B cell (primary cell): ENCODE results near the gene GOSR2. TPM values are rescaled to one million over a fixed set of nuclear protein-coding genes. Genes with fewer than 3 reads are reported as not detected.

ENCODE experiments used
- ATAC-seq: fragments of 200-7000 bp; cut with Tn5 transposase; one replicate; pipeline ENCODE4 v1.10.0; 2021; ENCODE audit warnings: low read depth, mild to moderate bottlenecking, moderate number of reproducible peaks, moderate library complexity
- CTCF ChIA-PET: fragments of 350-600 bp; sonication (Branson Sonifier 250); formaldehyde crosslinking; loops from one replicate; lab custom pipeline; 2021; ENCODE audit warnings: antibody characterized with exemption, inconsistent platforms; lab: Charles Lee
- POLR2A ChIA-PET: fragments of 350-600 bp; sonication (Branson Sonifier 250); formaldehyde crosslinking; loops from one replicate; lab custom pipeline; 2021; ENCODE audit warnings: antibody characterized with exemption; lab: Charles Lee
- DNase-seq: peaks from one replicate; pipeline ENCODE4 v3.0.0; 2013
- H2AFZ ChIP-seq: 2 replicates; pipeline ENCODE4 v1.6.1; 2012; ENCODE audit warnings: mild to moderate bottlenecking, low read depth, low read length; ENCODE audit not compliant: insufficient read depth, poor library complexity, severe bottlenecking
- H3K27ac ChIP-seq, 2 donors: 1 replicate in 1 of 2; 2 replicates in 1 of 2; pipeline ENCODE4 v1.5.1; 2012 to 2013; ENCODE audit warnings: low read length in 2 of 2, mild to moderate bottlenecking in 2 of 2, moderate library complexity in 1 of 2
- H3K27me3 ChIP-seq, 4 experiments: fragments of 200-600 bp in 1 of 4; sonication (generic) in 1 of 4; replicated peaks in 1 of 4; 1 replicate in 2 of 4; 2 replicates in 2 of 4; pipeline versions ENCODE4 v1.6.1 to v1.7.0; 2013 to 2016; ENCODE audit warnings: low read length in 3 of 4, mild to moderate bottlenecking in 2 of 4, mixed read lengths in 1 of 4, moderate library complexity in 1 of 4; ENCODE audit not compliant: insufficient read depth in 4 of 4, control insufficient read depth in 3 of 4; ENCODE audit errors: control extremely low read depth in 1 of 4
- H3K36me3 ChIP-seq, 2 experiments: replicated peaks in 1 of 2; 1 replicate in 1 of 2; 2 replicates in 1 of 2; pipeline versions ENCODE4 v1.6.1 to v1.7.1; 2013; ENCODE audit warnings: low read length in 1 of 2; ENCODE audit not compliant: insufficient read depth in 2 of 2, control insufficient read depth in 1 of 2; ENCODE audit errors: control extremely low read depth in 1 of 2, extremely low read depth in 1 of 2
- H3K4me1 ChIP-seq, 2 donors: fragments of 200-600 bp in 1 of 2; sonication (generic) in 1 of 2; 1 replicate in 1 of 2; 2 replicates in 1 of 2; pipeline versions ENCODE4 v1.5.1 to v1.6.1; 2013 to 2017; ENCODE audit warnings: low read length in 2 of 2; ENCODE audit not compliant: control insufficient read depth in 2 of 2, insufficient read depth in 2 of 2
- H3K4me2 ChIP-seq: replicated peaks from 2 replicates; pipeline ENCODE3; 2012; ENCODE audit warnings: mild to moderate bottlenecking, low read depth, low read length; ENCODE audit not compliant: poor library complexity, severe bottlenecking
- H3K4me3 ChIP-seq, 5 experiments: fragments of 200-600 bp in 1 of 5; sonication (generic) in 1 of 5; 1 replicate in 3 of 5; 2 replicates in 2 of 5; pipeline versions ENCODE4 v1.5.1 to v1.7.0; 2011 to 2016; ENCODE audit warnings: low read length in 4 of 5, mild to moderate bottlenecking in 4 of 5, low read depth in 2 of 5, control low read depth in 1 of 5, moderate library complexity in 1 of 5; ENCODE audit not compliant: insufficient read depth in 1 of 5; ENCODE audit errors: control extremely low read depth in 1 of 5, extremely low read depth in 1 of 5
- H3K79me2 ChIP-seq: fragments of 200-600 bp; sonication (generic); one replicate; pipeline ENCODE4 v1.6.0; 2016; ENCODE audit warnings: low read length; ENCODE audit not compliant: control insufficient read depth, insufficient read depth
- H3K9ac ChIP-seq: fragments of 200-600 bp; sonication (generic); 2 replicates; pipeline ENCODE4 v1.6.1; 2017; ENCODE audit warnings: mild to moderate bottlenecking, low read length, moderate library complexity
- H3K9me3 ChIP-seq, 3 donors: one replicate each; pipeline versions ENCODE4 v1.6.1 to v1.7.1; 2013; ENCODE audit warnings: low read length in 2 of 3; ENCODE audit not compliant: control insufficient read depth in 2 of 3, insufficient read depth in 1 of 3; ENCODE audit errors: control extremely low read depth in 1 of 3
- H4K20me1 ChIP-seq: 2 replicates; pipeline ENCODE4 v1.6.0; 2012; ENCODE audit warnings: mild to moderate bottlenecking, low read length; ENCODE audit not compliant: insufficient read depth, control insufficient read depth, poor library complexity, severe bottlenecking
- H3K27ac Mint-ChIP-seq: one replicate; pipeline ENCODE4 v1.8.0; 2021; ENCODE audit warnings: mixed read lengths
- H3K27me3 Mint-ChIP-seq: one replicate; pipeline ENCODE4 v1.8.0; 2021; ENCODE audit warnings: mixed read lengths
- H3K4me1 Mint-ChIP-seq: one replicate; pipeline ENCODE4 v1.8.0; 2021; ENCODE audit warnings: mixed read lengths
- H3K4me3 Mint-ChIP-seq: one replicate; pipeline ENCODE4 v1.8.0; 2021; ENCODE audit warnings: mixed read lengths
- H3K9me3 Mint-ChIP-seq: one replicate; pipeline ENCODE4 v1.8.0; 2022; ENCODE audit warnings: mixed read lengths; ENCODE audit not compliant: insufficient read depth
- CTCF ChIP-seq: fragments of 200-600 bp; IDR thresholded peaks from one replicate; pipeline ENCODE4 v1.8.0; 2022; ENCODE audit warnings: antibody characterized with exemption, mild to moderate bottlenecking
- EZH2 ChIP-seq: IDR thresholded peaks from 2 replicates; pipeline ENCODE4 v1.6.1; 2012; ENCODE audit warnings: borderline replicate concordance, low read depth, mild to moderate bottlenecking, moderate library complexity, low read length; ENCODE audit not compliant: insufficient read depth, poor library complexity, severe bottlenecking
- WGBS: methylation state at CpG from one replicate; pipeline ENCODE4 v1.1.5; 2013; ENCODE audit warnings: missing lambda C conversion rate; ENCODE audit not compliant: insufficient coverage; 5-methylcytosine and 5-hydroxymethylcytosine counted together
- intact Hi-C: fragments of 100-400 bp; cut with micrococcal nuclease; formaldehyde crosslinking; loops from one replicate; pipeline ENCODE4 v1.10.0; 2022
- polyA plus RNA-seq: library from polyadenylated mRNA; depleted of rRNA; stranded (reverse); fragments of >200 nt; gene quantifications from 2 replicates; pipeline ENCODE4 v1.2.3, GENCODE V29; 2012
- total RNA-seq, 2 donors: library from RNA; stranded (reverse); fragments of 120-200 nt in 1 of 2; gene quantifications; 1 replicate in 1 of 2; 2 replicates in 1 of 2; pipeline versions ENCODE4 v1.2.3 to v1.2.4, GENCODE V29; 2013 to 2022

GOSR2 gene
- total and polyA plus RNA-seq, 2 donors (not counting 1 experiment from before 2014, with no cell fraction given): 33.2 to 91.0 TPM

- H3K79me2 ChIP-seq: no peaks in the 10 kb centered on the region
- DNase-seq (no peak), ATAC-seq (no peak)
- no peak overlapping the region for H3K4me3 Mint-ChIP-seq
- 89% methylated on average over 9 of the region's 9 CpGs for WGBS
- H3K4me1 Mint-ChIP-seq: no peaks in the 10 kb centered on the region
- intact Hi-C loops: no loop called here
- no peaks in the 10 kb centered on the region for H3K4me1 ChIP-seq
- H3K27me3 ChIP-seq: peaks cover 0 to 21% (median 7%) of the 10 kb centered on the region in 4 experiments
- H3K9ac ChIP-seq: no peak overlapping the region
- H3K27me3 Mint-ChIP-seq: peaks cover 38% of the 10 kb centered on the region
- no peaks in the 10 kb centered on the region for H3K9me3 Mint-ChIP-seq
- no peak overlapping the region for H3K4me3 ChIP-seq
- no peak for TF ChIP-seq CTCF
- no peak for TF ChIP-seq EZH2
- H3K4me2 ChIP-seq: no peak overlapping the region
- H4K20me1 ChIP-seq: no peaks in the 10 kb centered on the region
- ChIA-PET POLR2A (no interaction called here), CTCF (no interaction called here)
- H3K27ac ChIP-seq: no peak overlapping the region
- H3K36me3 ChIP-seq: no peaks in the 10 kb centered on the region
- no peak overlapping the region for H3K27ac Mint-ChIP-seq
- H2AFZ ChIP-seq: no peak overlapping the region
- H3K9me3 ChIP-seq: peaks cover 0 to 5% (median 4%) of the 10 kb centered on the region in 3 donors
Measured at GRCh38 chr17:46896991-46897390, 26.0 kb upstream of the GOSR2 start.

GRCh38 chr17:46898364-46898763, 24.6 kb upstream of the GOSR2 start:
- no peak overlapping the region for H3K27ac ChIP-seq
- H3K4me3 ChIP-seq: no peak overlapping the region
- DNase-seq (no peak), ATAC-seq (no peak)
- H3K9me3 ChIP-seq: peaks cover 0 to 5% (median 4%) of the 10 kb centered on the region in 3 donors
- no peak overlapping the region for H3K4me3 Mint-ChIP-seq
- no peak overlapping the region for H3K27ac Mint-ChIP-seq
- H3K4me1 ChIP-seq: no peaks in the 10 kb centered on the region
- no peak overlapping the region for H3K4me2 ChIP-seq
- H3K4me1 Mint-ChIP-seq: no peaks in the 10 kb centered on the region
- intact Hi-C loops: no loop called here
- H3K79me2 ChIP-seq: no peaks in the 10 kb centered on the region
- TF ChIP-seq EZH2 (no peak), CTCF (no peak)
- H3K9me3 Mint-ChIP-seq: no peaks in the 10 kb centered on the region
- no peak overlapping the region for H2AFZ ChIP-seq
- POLR2A ChIA-PET: no interaction called here
- 60% methylated on average over 2 of the region's 2 CpGs for WGBS
- H3K27me3 ChIP-seq: peaks cover 0 to 12% (median 4%) of the 10 kb centered on the region in 4 experiments
- no peak overlapping the region for H3K9ac ChIP-seq
- H3K36me3 ChIP-seq: no peaks in the 10 kb centered on the region
- H3K27me3 Mint-ChIP-seq: peaks cover 37% of the 10 kb centered on the region
- CTCF ChIA-PET: no interaction called here
- H4K20me1 ChIP-seq: no peaks in the 10 kb centered on the region
